ENCODE results near the gene YPEL4.

The YPEL4 gene

DNA sequence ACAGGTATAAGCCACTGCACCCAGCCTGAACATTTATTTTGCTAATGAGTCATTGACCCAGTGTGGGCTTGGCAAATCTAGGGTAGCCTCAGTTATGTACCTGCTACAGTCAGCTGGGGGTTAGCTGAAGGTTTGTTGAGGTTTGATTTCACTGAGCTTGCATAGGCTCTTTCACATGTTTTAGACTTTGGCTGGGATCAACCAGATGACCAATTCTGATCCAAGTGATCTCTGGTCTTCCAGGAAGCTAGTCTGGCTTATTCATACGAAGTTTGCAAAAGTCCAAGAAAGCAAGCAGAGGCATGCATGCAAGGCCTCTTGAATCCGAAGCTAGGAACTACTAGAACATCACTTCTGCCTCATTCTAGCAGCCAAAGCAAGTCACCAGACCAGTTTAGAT is 31.3 kb downstream of the YPEL4 start:
- H3K36me3 ChIP-seq, result no peaks in the 10 kb centered on the region
- no peak overlapping the region for H3K27ac ChIP-seq
- H3K9me3 ChIP-seq, result peaks cover 35% of the 10 kb centered on the region
- H3K4me1 ChIP-seq, result peaks cover 9% of the 10 kb centered on the region
- no peak for TF ChIP-seq Cebpa-rat (IDR thresholded peaks at IDR 0.05)
- no peak overlapping the region for H3K4me2 ChIP-seq
- H4K20me1 ChIP-seq, result no peaks in the 10 kb centered on the region
- no peaks in the 10 kb centered on the region for H3K27me3 ChIP-seq
- H3K4me3 ChIP-seq, result no peak overlapping the region
- no peak overlapping the region for H3K9ac ChIP-seq

DNA sequence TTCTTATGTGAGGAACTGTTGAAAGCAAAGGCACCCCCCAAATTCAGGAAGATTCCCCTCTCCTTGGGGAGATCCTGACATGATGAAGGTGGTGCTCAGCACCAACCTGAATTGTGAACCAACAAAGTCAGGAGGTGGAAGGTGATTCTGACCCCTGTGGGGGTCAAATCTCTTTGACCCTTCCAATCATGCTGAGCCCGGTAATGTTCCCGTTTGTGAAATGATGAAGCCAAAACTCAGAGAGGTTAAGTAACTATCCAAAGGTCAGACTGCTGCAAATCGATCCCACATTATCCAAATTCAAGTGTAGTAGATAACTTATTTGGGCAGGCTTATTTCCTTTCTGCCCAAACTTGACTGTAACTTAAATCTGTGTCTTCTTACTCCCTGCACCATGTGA is 33.1 kb downstream of the YPEL4 start:
- Histone ChIP-seq H3K27ac (no peak overlapping the region), H3K4me3 (no peak overlapping the region), H3K27me3 (no peaks in the 10 kb centered on the region), H3K4me2 (no peak overlapping the region), H3K9me3 (peaks cover 35% of the 10 kb centered on the region), H3K36me3 (no peaks in the 10 kb centered on the region), H4K20me1 (no peaks in the 10 kb centered on the region), H3K9ac (no peak overlapping the region), H3K4me1 (peaks cover 6% of the 10 kb centered on the region; the same call in 1 of the 2 replicates)
- no peak for TF ChIP-seq Cebpa-rat (IDR thresholded peaks at IDR 0.05)

DNA sequence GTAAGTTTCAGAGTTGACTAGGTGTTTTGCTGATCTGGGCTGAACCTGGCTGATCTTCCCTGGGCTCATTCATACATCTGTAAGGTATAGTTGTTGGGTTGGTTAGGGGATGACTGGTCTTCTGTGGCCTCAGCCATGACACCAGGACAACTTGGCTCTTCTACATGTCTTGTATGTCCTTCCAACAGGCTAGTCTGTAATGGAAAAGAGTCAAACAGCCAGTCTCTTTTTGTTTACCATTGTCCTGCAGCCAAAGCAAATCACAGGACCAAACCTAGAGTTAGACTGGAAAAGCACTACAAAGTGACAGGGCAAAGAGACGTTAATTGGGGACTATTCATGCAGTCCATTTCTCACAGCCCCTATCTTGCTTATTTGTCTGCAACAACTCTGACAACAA is 34.4 kb downstream of the YPEL4 start:
- no peak for TF ChIP-seq Cebpa-rat (IDR thresholded peaks at IDR 0.05)
- Histone ChIP-seq H3K9ac (no peak overlapping the region), H3K27me3 (no peaks in the 10 kb centered on the region), H3K36me3 (no peaks in the 10 kb centered on the region), H3K4me3 (no peak overlapping the region), H3K4me2 (no peak overlapping the region), H3K27ac (no peak overlapping the region), H3K4me1 (peaks cover 6% of the 10 kb centered on the region; the same call in 1 of the 2 replicates), H4K20me1 (no peaks in the 10 kb centered on the region), H3K9me3 (peaks cover 26% of the 10 kb centered on the region)

DNA sequence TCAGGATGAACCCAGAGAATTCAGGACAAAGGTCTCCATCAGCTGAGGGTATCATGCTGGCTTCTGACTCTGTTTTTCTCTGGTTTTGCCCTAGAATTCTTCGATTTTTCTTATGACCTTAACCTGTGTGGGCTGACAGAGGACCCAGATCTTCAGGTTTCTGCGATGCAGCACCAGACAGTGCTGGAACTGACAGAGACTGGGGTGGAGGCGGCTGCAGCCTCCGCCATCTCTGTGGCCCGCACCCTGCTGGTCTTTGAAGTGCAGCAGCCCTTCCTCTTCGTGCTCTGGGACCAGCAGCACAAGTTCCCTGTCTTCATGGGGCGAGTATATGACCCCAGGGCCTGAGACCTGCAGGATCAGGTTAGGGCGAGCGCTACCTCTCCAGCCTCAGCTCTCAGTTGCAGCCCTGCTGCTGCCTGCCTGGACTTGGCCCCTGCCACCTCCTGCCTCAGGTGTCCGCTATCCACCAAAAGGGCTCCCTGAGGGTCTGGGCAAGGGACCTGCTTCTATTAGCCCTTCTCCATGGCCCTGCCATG is 35.4 kb downstream of the YPEL4 start:
- H3K9me3 ChIP-seq, result peaks cover 17% of the 10 kb centered on the region
- H3K9ac ChIP-seq, result no peak overlapping the region
- H3K4me3 ChIP-seq, result no peak overlapping the region
- no peaks in the 10 kb centered on the region for H3K36me3 ChIP-seq
- no peak overlapping the region for H3K4me2 ChIP-seq
- H3K4me1 ChIP-seq, result peaks cover 6% of the 10 kb centered on the region; the same call in 1 of the 2 replicates
- H3K27ac ChIP-seq, result no peak overlapping the region
- H3K27me3 ChIP-seq, result no peaks in the 10 kb centered on the region
- no peaks in the 10 kb centered on the region for H4K20me1 ChIP-seq
- no peak for TF ChIP-seq Cebpa-rat (IDR thresholded peaks at IDR 0.05)

DNA sequence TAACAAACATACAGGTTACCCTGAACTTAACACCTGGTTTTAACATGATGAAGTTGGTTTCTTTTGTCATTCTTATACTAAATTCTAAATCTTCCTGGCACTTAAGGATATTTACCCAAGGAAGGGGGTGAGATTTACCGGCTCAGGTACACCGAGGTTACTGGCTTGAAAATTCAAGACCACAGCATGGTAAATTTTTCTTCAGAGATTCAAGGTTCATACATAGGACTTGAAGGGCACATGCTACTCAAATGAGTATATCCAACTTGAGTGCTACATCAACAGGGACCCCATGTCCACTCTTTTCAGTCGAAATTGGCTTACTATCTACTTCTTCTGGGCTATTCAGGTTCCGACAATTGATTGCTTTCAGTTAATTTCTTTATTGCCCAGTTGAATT is 39.5 kb downstream of the YPEL4 start:
- H3K27me3 ChIP-seq, result no peaks in the 10 kb centered on the region; the same call in 1 of the 2 replicates
- H3K4me3 ChIP-seq, result no peak overlapping the region
- peaks cover 8% of the 10 kb centered on the region for H3K4me1 ChIP-seq
- no peak overlapping the region for H3K4me2 ChIP-seq
- H4K20me1 ChIP-seq, result no peaks in the 10 kb centered on the region
- no peak overlapping the region for H3K27ac ChIP-seq
- no peaks in the 10 kb centered on the region for H3K9me3 ChIP-seq
- no peak for TF ChIP-seq Cebpa-rat (IDR thresholded peaks at IDR 0.05)
- no peaks in the 10 kb centered on the region for H3K36me3 ChIP-seq
- H3K9ac ChIP-seq, result no peak overlapping the region

DNA sequence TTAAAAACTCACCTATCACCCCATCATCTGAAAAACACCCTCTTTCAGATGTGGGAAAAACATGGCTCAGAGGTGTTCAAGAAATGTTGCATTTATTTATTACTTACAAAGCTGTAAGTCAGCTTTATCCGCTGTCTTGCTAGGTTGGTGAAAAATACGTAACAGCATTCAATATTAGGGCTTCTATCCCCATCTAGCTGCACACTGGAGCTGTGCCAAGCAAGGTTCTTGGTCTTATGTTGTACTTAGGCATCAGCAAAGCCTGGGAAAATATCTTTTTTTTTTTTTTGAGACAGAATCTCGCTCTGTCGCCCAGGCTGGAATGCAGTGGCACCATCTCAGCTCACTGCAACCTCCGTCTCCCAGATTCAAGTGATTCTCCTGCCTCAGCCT is 44.7 kb downstream of the YPEL4 start:
- Histone ChIP-seq H3K4me1 (peaks cover 22% of the 10 kb centered on the region), H4K20me1 (no peaks in the 10 kb centered on the region), H3K36me3 (no peaks in the 10 kb centered on the region), H3K4me2 (peak overlapping the region; percentile 72), H3K9me3 (no peaks in the 10 kb centered on the region), H3K9ac (no peak overlapping the region), H3K27me3 (no peaks in the 10 kb centered on the region; the same call in 1 of the 2 replicates), H3K27ac (peak overlapping the region; percentile 62), H3K4me3 (no peak overlapping the region)
- TF ChIP-seq Cebpa-rat (IDR thresholded peaks at IDR 0.05), result no peak

DNA sequence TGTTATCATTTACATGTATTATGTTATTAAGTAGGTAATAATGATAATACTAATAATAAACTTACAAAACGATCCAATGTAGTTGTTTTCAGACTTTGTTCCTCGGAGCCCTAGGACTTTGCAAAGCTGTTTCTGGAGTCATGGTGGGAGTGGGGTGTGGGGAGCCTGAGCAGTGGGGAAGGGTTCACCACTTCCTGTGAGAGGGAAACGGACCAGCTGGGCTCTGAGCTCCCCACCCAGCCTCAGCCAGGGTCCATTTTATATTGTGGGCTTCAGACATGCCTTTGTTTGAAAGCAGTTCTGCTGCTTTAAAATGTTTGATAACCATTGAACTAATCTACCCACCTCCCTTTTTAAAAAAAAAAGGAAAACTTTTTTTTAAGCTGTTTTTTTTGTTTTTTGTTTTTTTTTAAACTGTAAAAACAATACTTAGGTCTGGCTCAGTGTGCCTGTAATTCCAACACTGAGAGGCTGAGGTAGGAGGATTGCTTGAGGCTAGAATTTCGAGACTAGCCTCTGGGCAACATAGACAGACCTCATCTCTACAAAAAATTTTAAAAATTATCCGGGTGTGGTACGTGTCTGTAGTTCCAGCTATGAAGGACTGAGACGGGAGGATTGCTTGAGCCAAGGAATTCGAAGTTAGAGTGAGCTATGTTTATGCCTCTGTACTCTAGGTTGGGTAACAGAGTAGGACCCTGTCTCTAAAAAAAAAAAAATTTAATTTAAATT is 45.2 kb downstream of the YPEL4 start:
- H3K4me3 ChIP-seq, result no peak overlapping the region
- no peaks in the 10 kb centered on the region for H3K36me3 ChIP-seq
- peaks cover 22% of the 10 kb centered on the region for H3K4me1 ChIP-seq
- peak overlapping the region; percentile 29; the same call in 1 of the 2 replicates for H3K9ac ChIP-seq
- peak overlapping the region; percentile 62 for H3K27ac ChIP-seq
- peak overlapping the region; percentile 72 for H3K4me2 ChIP-seq
- no peaks in the 10 kb centered on the region; the same call in 1 of the 2 replicates for H3K27me3 ChIP-seq
- H4K20me1 ChIP-seq, result no peaks in the 10 kb centered on the region
- no peaks in the 10 kb centered on the region for H3K9me3 ChIP-seq
- no peak for TF ChIP-seq Cebpa-rat (IDR thresholded peaks at IDR 0.05)

DNA sequence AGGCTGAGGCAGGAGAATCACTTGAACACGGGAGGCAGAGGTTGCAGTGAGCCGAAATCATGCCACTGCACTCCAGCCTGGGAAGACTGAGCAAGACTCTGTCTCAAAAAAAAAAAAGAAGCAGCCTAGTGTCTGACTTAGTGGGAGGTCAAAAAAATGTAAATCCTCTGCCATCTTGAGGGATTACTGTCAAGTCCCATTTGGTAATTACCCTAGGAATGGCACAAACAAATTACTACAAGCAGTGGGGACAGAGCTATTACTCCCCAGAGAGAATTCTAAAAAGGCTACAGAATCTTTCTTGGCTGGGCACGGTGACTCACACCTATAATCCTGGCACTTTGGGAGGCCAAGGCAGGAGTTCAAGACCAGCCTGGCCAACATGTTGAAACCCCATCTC is 48.4 kb downstream of the YPEL4 start:
- Histone ChIP-seq H3K27ac (no peak overlapping the region), H3K9ac (no peak overlapping the region), H3K4me2 (no peak overlapping the region), H3K9me3 (no peaks in the 10 kb centered on the region), H3K4me3 (no peak overlapping the region), H4K20me1 (no peaks in the 10 kb centered on the region), H3K27me3 (peaks cover 12% of the 10 kb centered on the region), H3K4me1 (peaks cover 29% of the 10 kb centered on the region), H3K36me3 (no peaks in the 10 kb centered on the region)
- TF ChIP-seq Cebpa-rat (IDR thresholded peaks at IDR 0.05), result no peak

DNA sequence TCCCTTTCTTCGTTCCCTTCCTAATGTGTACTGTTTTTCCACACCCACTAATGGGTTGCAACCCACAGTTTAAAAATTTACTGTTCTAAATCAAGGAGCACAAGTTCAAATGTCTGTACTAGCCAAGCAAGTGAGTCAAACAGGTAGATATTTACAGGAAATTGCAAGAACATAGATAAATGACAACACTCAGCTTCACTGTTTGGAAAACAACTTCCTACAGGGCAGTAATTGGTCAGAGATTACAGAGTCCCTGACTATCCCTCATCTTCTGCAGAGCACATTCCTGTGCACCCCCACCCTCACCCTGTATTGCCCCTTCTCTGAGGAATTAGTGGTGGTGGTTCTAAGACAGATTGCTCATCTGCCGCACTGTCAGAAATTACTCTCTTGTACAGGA is 50.3 kb downstream of the YPEL4 start:
- H3K9me3 ChIP-seq, result no peaks in the 10 kb centered on the region
- 0 out of 2 replicates have a peak overlapping the region, but pooled peaks have one; percentile 78 for H3K4me2 ChIP-seq
- no peak for TF ChIP-seq Cebpa-rat (IDR thresholded peaks at IDR 0.05)
- no peak overlapping the region for H3K9ac ChIP-seq
- peaks cover 19% of the 10 kb centered on the region for H3K4me1 ChIP-seq
- no peak overlapping the region for H3K27ac ChIP-seq
- H3K27me3 ChIP-seq, result peaks cover 12% of the 10 kb centered on the region; the same call in 1 of the 2 replicates
- H3K4me3 ChIP-seq, result no peak overlapping the region
- no peaks in the 10 kb centered on the region for H3K36me3 ChIP-seq
- no peaks in the 10 kb centered on the region for H4K20me1 ChIP-seq

DNA sequence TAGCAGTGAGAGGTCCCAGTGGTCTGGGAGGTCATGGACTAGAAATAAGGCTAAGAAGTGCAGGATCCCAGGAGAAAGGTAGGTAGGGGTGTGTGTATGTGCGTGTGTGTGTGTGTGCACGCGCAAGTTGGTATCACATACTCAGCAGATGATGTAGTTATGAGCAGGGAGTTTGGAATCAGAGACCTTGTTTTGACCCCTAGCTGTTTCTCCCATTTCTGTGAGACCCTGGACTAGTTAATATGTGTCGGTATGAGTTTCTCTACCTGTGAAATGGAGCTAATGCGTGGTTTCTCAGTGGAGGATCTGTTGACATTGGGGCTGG is 50.9 kb downstream of the YPEL4 start:
- Histone ChIP-seq H3K9me3 (no peaks in the 10 kb centered on the region), H3K9ac (no peak overlapping the region), H3K27ac (no peak overlapping the region), H3K4me2 (peak overlapping the region; percentile 78), H3K4me1 (peaks cover 13% of the 10 kb centered on the region), H4K20me1 (no peaks in the 10 kb centered on the region), H3K27me3 (peaks cover 12% of the 10 kb centered on the region; the same call in 1 of the 2 replicates), H3K4me3 (no peak overlapping the region), H3K36me3 (no peaks in the 10 kb centered on the region)
- no peak for TF ChIP-seq Cebpa-rat (IDR thresholded peaks at IDR 0.05)

Data from BLaER1 (cell line).